NCI-H748 (cell line): ENCODE data around the gene CASR.
A peak's percentile ranks its signal among the peaks of the same experiment; 100 is the strongest.
"Not testable (repeated sequence)": the region's sequence is repeated elsewhere in the genome, so short reads cannot be mapped to it uniquely, and the experiment has no call there.

Experiments used
- DNase-seq: peaks from one replicate; lab custom pipeline; 2025; ENCODE audit not compliant: unreplicated experiment; lab: John Stamatoyannopoulos, UW

CASR gene

GRCh38 chr3:122183521-122183892, at the start of gene CASR:
Gene CASR (plus strand): TSS chr3:122183668. CDS start chr3:122254190, 70,522 bp downstream.
- no peak for DNase-seq

GRCh38 chr3:122146466-122146865, 37.0 kb upstream of the CASR start:
- no peak for DNase-seq

- DNase-seq = no peak
Observed at GRCh38 chr3:122148941-122149627, 34.4 kb upstream of the CASR start.

- no peak for DNase-seq
Observed at GRCh38 chr3:122151480-122151879, 32.0 kb upstream of the CASR start.

GRCh38 chr3:122164983-122165382, 18.5 kb upstream of the CASR start:
- DNase-seq = not testable (repeated sequence)

GRCh38 chr3:122167630-122168029, 15.8 kb upstream of the CASR start:
- DNase-seq = no peak

- no peak for DNase-seq
Observed at GRCh38 chr3:122168044-122168443, 15.4 kb upstream of the CASR start.

- DNase-seq = no peak
Observed at GRCh38 chr3:122169911-122170310, 13.6 kb upstream of the CASR start.

GRCh38 chr3:122171361-122171760, 12.1 kb upstream of the CASR start:
- not testable (repeated sequence) for DNase-seq

GRCh38 chr3:122178711-122179110, 4.8 kb upstream of the CASR start:
- no peak for DNase-seq

GRCh38 chr3:122183893-122184590, 574 bp downstream of the CASR start:
- DNase-seq = no peak

GRCh38 chr3:122184591-122184929, 1.1 kb downstream of the CASR start:
- no peak for DNase-seq

- peak; percentile 14 for DNase-seq
Observed at GRCh38 chr3:122186372-122186771, 2.9 kb downstream of the CASR start.

GRCh38 chr3:122188737-122189136, 5.3 kb downstream of the CASR start:
- peak; percentile 6 for DNase-seq

- DNase-seq = peak; percentile 6
Observed at GRCh38 chr3:122189357-122189756, 5.9 kb downstream of the CASR start.

GRCh38 chr3:122190525-122190924, 7.1 kb downstream of the CASR start:
- DNase-seq = no peak

- no peak for DNase-seq
Observed at GRCh38 chr3:122198966-122199365, 15.5 kb downstream of the CASR start.

- DNase-seq = no peak
Observed at GRCh38 chr3:122199552-122199951, 16.1 kb downstream of the CASR start.

GRCh38 chr3:122200661-122201060, 17.2 kb downstream of the CASR start:
- DNase-seq = peak; percentile 46

- not testable (repeated sequence) for DNase-seq
Observed at GRCh38 chr3:122201476-122201875, 18.0 kb downstream of the CASR start.

GRCh38 chr3:122208579-122208978, 25.1 kb downstream of the CASR start:
- no peak for DNase-seq

- no peak for DNase-seq
Observed at GRCh38 chr3:122213650-122214049, 30.2 kb downstream of the CASR start.

GRCh38 chr3:122214711-122215110, 31.2 kb downstream of the CASR start:
- no peak for DNase-seq
